Measurements from ENCODE around the gene KDM4C.
"Not testable (repeated sequence)": the region's sequence is repeated elsewhere in the genome, so short reads cannot be mapped to it uniquely, and the experiment has no call there.

Gene KDM4C

DNA sequence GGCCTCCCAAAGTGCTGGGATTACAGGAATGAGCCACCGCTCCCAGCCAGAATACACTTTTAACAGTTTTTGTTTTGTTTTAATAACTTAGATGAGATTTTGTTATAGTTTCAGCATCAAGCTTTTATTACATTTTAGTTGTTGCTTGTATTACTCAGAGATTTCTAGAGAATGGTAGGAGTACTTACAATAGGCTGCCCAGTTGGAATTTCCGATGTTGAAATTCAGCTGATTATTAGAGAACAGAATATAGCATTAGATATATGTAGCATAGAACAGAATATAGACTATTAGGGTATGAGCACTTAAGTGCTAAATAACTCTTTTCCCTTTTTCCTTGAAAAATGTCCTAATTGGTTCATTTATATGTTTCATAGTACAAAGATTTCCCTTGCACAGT is 6.2 kb downstream of the KDM4C start:
- DNase-seq (ENCODE audit: low read depth in 2 of 2): no peak

GRCh38 chr9:6764523-6764922 is 6.8 kb downstream of the KDM4C start:
- no peak for DNase-seq (ENCODE audit: low read depth in 2 of 2)

- no peak for DNase-seq (ENCODE audit: low read depth in 2 of 2)
These were observed 7.2 kb downstream of the KDM4C start for GRCh38 chr9:6764950-6765349.

DNA sequence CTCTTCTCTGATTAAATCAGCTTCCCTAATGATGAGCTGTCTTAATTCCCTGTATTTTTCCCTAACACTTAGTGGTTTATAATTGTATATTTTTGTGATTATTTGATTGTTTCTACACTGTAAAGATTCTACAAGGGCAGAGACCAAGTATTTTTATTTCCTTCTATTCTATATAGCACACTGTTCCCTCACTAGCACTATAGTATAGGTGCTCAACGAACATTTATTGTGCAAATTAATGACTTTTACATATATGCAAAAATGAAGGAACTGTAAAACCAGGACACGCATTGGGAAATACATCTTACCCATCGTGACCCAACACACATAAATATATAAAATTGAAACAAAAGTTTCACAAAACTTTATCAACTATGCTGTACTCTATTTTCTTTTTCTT is 7.6 kb downstream of the KDM4C start:
- DNase-seq (ENCODE audit: low read depth in 2 of 2): no peak

DNA sequence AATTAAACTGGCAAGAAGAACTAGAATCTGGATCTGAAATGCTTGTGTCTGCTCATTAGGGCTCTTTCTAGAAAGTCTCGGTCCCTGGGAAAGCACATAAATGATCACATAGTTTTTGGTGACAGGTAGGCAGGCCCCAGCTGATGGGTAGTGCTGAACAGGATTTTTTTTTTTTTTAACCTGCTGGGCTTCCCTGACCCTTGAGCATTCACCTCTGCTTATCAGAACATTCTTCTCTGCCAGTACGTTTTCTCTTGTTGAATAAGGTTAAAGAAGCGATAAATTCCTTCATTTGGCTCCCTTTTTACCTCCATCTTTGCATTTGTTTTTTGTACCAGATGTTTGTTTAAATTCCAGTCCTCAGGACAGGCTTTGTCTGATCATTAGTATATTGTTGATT is 8.8 kb downstream of the KDM4C start:
- DNase-seq (ENCODE audit: low read depth in 2 of 2): no peak

GRCh38 chr9:6768587-6768986 is 10.8 kb downstream of the KDM4C start:
- DNase-seq (ENCODE audit: low read depth in 2 of 2): not testable (repeated sequence)

GRCh38 chr9:6771722-6772121 is 13.9 kb downstream of the KDM4C start:
- DNase-seq (ENCODE audit: low read depth in 2 of 2): no peak

DNA sequence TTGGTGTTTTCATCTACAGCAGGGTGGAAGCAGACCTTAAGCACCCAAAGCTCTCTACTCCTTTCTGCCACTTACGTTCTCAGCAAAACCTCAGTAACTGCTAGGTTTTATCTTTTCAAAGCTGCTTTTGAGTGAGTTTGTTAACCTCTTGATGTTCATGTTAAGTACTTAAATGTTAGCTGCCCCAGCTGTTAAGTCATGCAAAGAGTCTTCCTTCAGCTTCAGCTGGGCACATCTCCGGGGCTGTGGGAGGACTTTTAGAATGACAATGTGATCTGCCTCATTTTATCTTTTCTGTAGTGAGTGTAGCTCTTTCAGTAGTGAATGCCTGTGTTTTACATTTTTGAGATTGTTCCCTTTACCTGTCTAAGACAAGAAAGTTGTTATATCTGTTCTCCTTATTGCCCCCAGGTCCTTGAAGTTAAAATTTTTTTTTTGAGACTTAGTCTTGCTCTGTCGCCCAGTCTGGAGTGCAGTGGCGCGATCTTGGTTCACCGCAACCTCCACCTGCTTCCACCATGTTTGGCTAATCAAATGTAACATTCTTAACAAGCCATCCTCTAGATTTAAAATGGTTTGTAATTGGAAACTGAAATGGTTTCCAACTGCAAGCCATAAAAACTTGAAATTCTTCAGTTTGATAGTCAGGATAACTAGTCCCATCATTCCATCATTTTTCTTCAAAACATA is 19.6 kb downstream of the KDM4C start:
- DNase-seq (ENCODE audit: low read depth in 2 of 2): no peak

GRCh38 chr9:6779417-6780241 is 21.9 kb downstream of the KDM4C start:
- no peak for DNase-seq (ENCODE audit: low read depth in 2 of 2)

- no peak for DNase-seq (ENCODE audit: low read depth in 2 of 2)
These were observed 22.9 kb downstream of the KDM4C start for GRCh38 chr9:6780690-6781089.

DNA sequence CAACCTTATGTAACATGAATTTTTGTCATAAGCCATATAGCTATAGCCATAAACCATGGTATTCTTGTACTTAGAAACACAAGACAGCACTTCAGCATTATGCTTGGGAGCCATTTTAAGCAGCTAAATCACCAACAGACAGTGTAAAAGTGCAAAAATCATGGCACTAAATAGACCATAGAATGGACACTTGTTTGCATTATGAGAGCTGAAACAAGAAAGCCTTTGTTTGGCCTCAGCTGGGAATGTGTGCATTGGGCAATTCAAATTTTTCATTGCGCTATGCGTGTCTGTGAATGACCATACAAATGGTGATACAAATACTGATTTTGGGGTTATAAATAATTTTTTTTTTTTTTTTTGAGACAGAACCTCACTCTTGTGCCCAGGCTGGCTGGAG is 23.7 kb downstream of the KDM4C start:
- DNase-seq (ENCODE audit: low read depth in 2 of 2): no peak

DNA sequence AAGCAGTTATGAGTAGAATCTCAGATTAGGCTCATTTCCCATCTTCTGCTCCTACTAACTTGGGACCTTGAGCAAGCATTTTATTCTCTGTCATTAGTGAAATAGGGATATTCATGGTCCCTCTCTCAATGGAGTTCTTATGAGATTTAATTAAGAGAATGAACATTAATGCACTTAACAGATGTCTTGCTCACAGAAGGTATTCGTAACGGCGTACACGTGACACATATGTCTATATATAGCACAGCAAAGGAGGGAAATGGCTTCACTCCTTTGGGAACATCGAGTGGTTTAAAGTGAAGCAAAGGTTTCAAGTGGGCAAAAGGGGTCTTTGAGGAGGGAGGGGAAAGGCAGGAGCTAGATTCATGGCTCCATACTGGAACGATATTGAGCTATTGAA is 24.6 kb downstream of the KDM4C start:
- no peak for DNase-seq (ENCODE audit: low read depth in 2 of 2)

DNA sequence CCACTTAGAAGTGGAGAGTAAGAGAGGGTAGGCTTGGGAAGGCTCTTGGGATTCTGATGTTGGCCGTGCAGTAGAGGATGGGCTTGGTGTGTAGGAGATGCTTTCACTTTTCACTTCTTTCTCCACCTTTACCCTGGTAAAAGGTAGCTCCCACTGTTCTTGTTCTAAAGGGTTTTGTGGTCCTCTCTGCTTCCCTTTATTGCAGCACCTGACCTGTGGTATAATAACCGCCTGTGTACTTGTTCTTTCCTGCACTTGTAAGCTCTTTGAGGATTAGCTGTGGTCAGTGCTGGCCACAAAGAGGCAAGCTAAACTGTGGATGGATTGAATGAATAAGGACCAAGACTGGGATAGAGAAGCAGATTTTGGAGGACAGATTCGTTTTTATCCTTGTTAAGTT is 25.2 kb downstream of the KDM4C start:
- no peak for DNase-seq (ENCODE audit: low read depth in 2 of 2)

- no peak for DNase-seq (ENCODE audit: low read depth in 2 of 2)
These were observed 26.0 kb downstream of the KDM4C start for GRCh38 chr9:6783753-6784152.

- no peak for DNase-seq (ENCODE audit: low read depth in 2 of 2)
These were observed 27.9 kb downstream of the KDM4C start for GRCh38 chr9:6785682-6786081.

- DNase-seq (ENCODE audit: low read depth in 2 of 2): no peak
These were observed 30.0 kb downstream of the KDM4C start for GRCh38 chr9:6787793-6788161.

GRCh38 chr9:6788162-6789016 is 30.6 kb downstream of the KDM4C start:
- DNase-seq (ENCODE audit: low read depth in 2 of 2): no peak

DNA sequence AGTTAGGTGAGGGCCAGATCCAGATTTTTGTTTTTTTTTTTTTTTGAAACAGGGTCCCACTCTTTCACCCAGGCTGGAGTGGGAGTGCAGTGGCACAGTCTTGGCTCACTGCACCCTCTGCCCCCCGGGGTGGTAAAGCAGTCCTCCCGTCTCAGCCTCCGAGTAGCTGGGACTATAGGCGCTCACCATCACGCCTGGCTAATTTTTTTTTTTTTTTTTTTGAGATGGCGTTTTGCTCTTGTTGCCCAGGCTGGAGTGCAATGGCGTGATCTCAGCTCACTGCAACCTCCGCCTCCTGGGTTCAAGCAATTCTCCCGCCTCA is 31.2 kb downstream of the KDM4C start:
- DNase-seq (ENCODE audit: low read depth in 2 of 2): not testable (repeated sequence)

DNA sequence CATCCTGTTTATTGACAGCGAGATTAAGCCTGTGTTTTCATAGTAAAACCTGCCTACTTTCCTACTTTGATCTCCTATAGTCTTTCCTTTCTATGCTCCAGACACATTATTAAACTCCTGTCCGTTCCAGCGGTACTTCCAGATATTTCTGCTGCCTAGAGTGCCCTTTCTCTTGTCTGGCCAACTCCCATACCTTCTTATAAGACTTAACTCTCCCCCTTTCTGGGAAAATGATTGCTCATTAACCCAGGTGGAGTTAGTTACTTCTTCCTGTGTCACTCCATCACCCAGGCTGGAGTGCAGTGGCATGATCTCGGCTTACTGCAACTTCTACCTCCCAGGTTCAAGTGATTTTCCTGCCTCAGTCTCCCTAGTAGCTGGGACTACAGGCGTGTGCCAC is 33.1 kb downstream of the KDM4C start:
- no peak for DNase-seq (ENCODE audit: low read depth in 2 of 2)

- DNase-seq (ENCODE audit: low read depth in 2 of 2): no peak
These were observed 35.4 kb downstream of the KDM4C start for GRCh38 chr9:6793203-6793602.

DNA sequence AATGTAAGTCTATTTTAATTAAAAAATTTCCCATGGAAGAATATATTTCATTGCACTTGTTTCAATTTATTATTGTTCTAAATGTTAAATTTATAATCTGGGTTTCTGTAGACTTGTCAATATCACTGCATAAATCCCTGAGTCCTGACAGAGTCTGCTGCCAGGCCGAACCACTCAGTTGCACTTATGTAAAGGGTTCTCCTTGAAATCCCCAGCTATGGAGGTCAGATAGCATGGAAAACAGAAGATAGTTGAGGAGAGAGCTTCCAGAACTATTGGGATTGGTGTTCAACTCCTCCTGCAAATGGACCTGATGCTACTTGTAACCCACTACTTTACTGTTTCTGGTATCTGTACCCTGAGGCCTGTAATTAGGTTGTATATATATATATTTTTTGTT is 37.2 kb downstream of the KDM4C start:
- no peak for DNase-seq (ENCODE audit: low read depth in 2 of 2)

GRCh38 chr9:6802926-6803325 is 45.2 kb downstream of the KDM4C start:
- no peak for DNase-seq (ENCODE audit: low read depth in 2 of 2)

DNA sequence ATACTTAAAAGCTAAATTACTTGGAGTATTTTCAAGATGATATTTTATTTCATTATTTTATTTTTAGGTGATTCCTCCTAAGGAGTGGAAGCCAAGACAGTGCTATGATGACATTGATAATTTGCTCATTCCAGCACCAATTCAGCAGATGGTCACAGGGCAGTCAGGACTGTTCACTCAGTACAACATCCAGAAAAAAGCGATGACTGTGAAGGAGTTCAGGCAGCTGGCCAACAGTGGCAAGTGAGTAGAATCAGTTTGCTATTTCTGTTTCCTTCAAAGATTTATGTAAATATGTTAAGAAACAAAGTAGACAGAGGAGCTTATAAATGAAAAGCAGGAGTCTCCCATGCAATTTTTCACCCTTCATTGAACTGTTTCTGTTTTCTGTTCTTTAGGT is 47.8 kb downstream of the KDM4C start:
- DNase-seq (ENCODE audit: low read depth in 2 of 2): no peak
